NCI-H748 (cell line): ENCODE results near the gene ZNF175.

ENCODE experiments used
- DNase-seq: peaks from one replicate; lab custom pipeline; 2025; ENCODE audit not compliant: unreplicated experiment; lab: John Stamatoyannopoulos, UW

The ZNF175 gene

GRCh38 chr19:51570962-51571575 is at the start of gene ZNF175:
Gene ZNF175, plus strand, starts transcription at chr19:51571283. Its CDS starts 2,047 bp downstream, at chr19:51573330.
- DNase-seq, result peak; percentile 99

GRCh38 chr19:51521357-51521756 is 49.7 kb upstream of the ZNF175 start:
- DNase-seq, result no peak

GRCh38 chr19:51521781-51522180 is 49.3 kb upstream of the ZNF175 start:
- DNase-seq, result no peak

GRCh38 chr19:51524666-51525264 is 46.3 kb upstream of the ZNF175 start:
- no peak for DNase-seq

- peak; percentile 5 for DNase-seq
Measured at GRCh38 chr19:51525651-51526050, 45.4 kb upstream of the ZNF175 start.

- no peak for DNase-seq
Measured at GRCh38 chr19:51529301-51529700, 41.8 kb upstream of the ZNF175 start.

- DNase-seq, result no peak
Measured at GRCh38 chr19:51530616-51531015, 40.5 kb upstream of the ZNF175 start.

- no peak for DNase-seq
Measured at GRCh38 chr19:51531349-51532315, 39.5 kb upstream of the ZNF175 start, which contains the start of gene SIGLEC6. Gene SIGLEC6, minus strand, starts transcription at chr19:51531670. Its CDS starts 22 bp downstream, at chr19:51531648.

GRCh38 chr19:51535535-51535934 is 35.5 kb upstream of the ZNF175 start:
- no peak for DNase-seq

GRCh38 chr19:51539821-51540366 is 31.2 kb upstream of the ZNF175 start:
- no peak for DNase-seq

GRCh38 chr19:51541458-51542357 is 29.4 kb upstream of the ZNF175 start:
- no peak for DNase-seq

GRCh38 chr19:51542699-51543098 is 28.4 kb upstream of the ZNF175 start:
- DNase-seq, result no peak

GRCh38 chr19:51544038-51544437 is 27.0 kb upstream of the ZNF175 start:
- no peak for DNase-seq

GRCh38 chr19:51546107-51546649 is 24.9 kb upstream of the ZNF175 start:
- DNase-seq, result no peak

- DNase-seq, result no peak
Measured at GRCh38 chr19:51546650-51547396, 24.3 kb upstream of the ZNF175 start.

GRCh38 chr19:51547397-51548212 is 23.5 kb upstream of the ZNF175 start:
- DNase-seq, result no peak

- DNase-seq, result no peak
Measured at GRCh38 chr19:51548213-51548651, 22.9 kb upstream of the ZNF175 start.

- DNase-seq, result no peak
Measured at GRCh38 chr19:51548891-51549305, 22.2 kb upstream of the ZNF175 start.
